HepG2 (cell line): ENCODE results near the gene VAMP8. TPM values are rescaled to one million over a fixed set of nuclear protein-coding genes. Genes with fewer than 3 reads are reported as not detected.
A peak's percentile ranks its signal among the peaks of the same experiment; 100 is the strongest.

ENCODE experiments used
- BRF2 ChIP-seq: sonication (generic); formaldehyde crosslinking; IDR thresholded peaks from 2 replicates; pipeline ENCODE4 v1.8.1; 2022; ENCODE audit warnings: mild to moderate bottlenecking, missing genetic modification reagents
- CREBL2 ChIP-seq: sonication (generic); formaldehyde crosslinking; IDR thresholded peaks from 2 replicates; pipeline ENCODE4 v1.8.1; 2023; ENCODE audit warnings: missing genetic modification reagents, mild to moderate bottlenecking, borderline replicate concordance
- DR1 ChIP-seq: sonication (generic); formaldehyde crosslinking; IDR thresholded peaks from 2 replicates; pipeline ENCODE4 v1.8.0; 2021; ENCODE audit warnings: mild to moderate bottlenecking, missing genetic modification reagents, inconsistent platforms
- ETV5 ChIP-seq: IDR thresholded peaks from 2 replicates; pipeline ENCODE4 v1.6.1; 2018; ENCODE audit warnings: missing biosample characterization, missing genetic modification reagents, inconsistent platforms, borderline replicate concordance
- KDM2A ChIP-seq: sonication (generic); formaldehyde crosslinking; IDR thresholded peaks from 2 replicates; pipeline ENCODE4 v1.4.0; 2020; ENCODE audit warnings: low read depth, missing genetic modification reagents, borderline replicate concordance
- KLF11 ChIP-seq: IDR thresholded peaks from 2 replicates; pipeline ENCODE4 v1.6.1; 2016; ENCODE audit warnings: missing compliant biosample characterization
- MEIS2 ChIP-seq: sonication (generic); formaldehyde crosslinking; IDR thresholded peaks from 2 replicates; pipeline ENCODE4 v1.9.0; 2021; ENCODE audit warnings: mild to moderate bottlenecking, missing genetic modification reagents
- PITX1 ChIP-seq: sonication (generic); formaldehyde crosslinking; IDR thresholded peaks from 2 replicates; pipeline ENCODE4 v1.5.1; 2020; ENCODE audit warnings: mild to moderate bottlenecking, missing genetic modification reagents
- RBM39 ChIP-seq: fragments of 200-400 bp; formaldehyde crosslinking; IDR thresholded peaks from one replicate; pipeline ENCODE4 v1.6.1; 2018; ENCODE audit warnings: antibody characterized with exemption, mild to moderate bottlenecking, low read depth, low read length; ENCODE audit not compliant: poor library complexity, severe bottlenecking
- RFX3 ChIP-seq: IDR thresholded peaks from 2 replicates; pipeline ENCODE4 v1.6.1; 2016; ENCODE audit warnings: missing biosample characterization, missing genetic modification reagents
- ZBTB33 ChIP-seq: sonication (generic); formaldehyde crosslinking; IDR thresholded peaks from 2 replicates; pipeline ENCODE4 v1.4.0; 2020; ENCODE audit warnings: missing genetic modification reagents
- ZNF629 ChIP-seq: sonication (generic); formaldehyde crosslinking; conservative IDR thresholded peaks from 2 replicates; pipeline ENCODE4 v1.5.0; 2020; ENCODE audit warnings: missing genetic modification reagents
- ZNF660 ChIP-seq: sonication (generic); formaldehyde crosslinking; IDR thresholded peaks from 2 replicates; pipeline ENCODE4 v1.5.1; 2020; ENCODE audit warnings: mild to moderate bottlenecking, low read depth, missing genetic modification reagents, borderline replicate concordance
- ZNF775 ChIP-seq: sonication (generic); formaldehyde crosslinking; IDR thresholded peaks from 2 replicates; pipeline ENCODE4 v1.4.0; 2020; ENCODE audit warnings: missing genetic modification reagents, mild to moderate bottlenecking, moderate library complexity, borderline replicate concordance
- ZNF780A ChIP-seq: sonication (generic); formaldehyde crosslinking; IDR thresholded peaks from 2 replicates; pipeline ENCODE4 v1.8.0; 2022; ENCODE audit warnings: mild to moderate bottlenecking, missing genetic modification reagents, moderate library complexity
- ZZZ3 ChIP-seq: sonication (generic); formaldehyde crosslinking; IDR thresholded peaks from 2 replicates; pipeline ENCODE4 v1.4.0; 2020; ENCODE audit warnings: missing genetic modification reagents, mild to moderate bottlenecking, borderline replicate concordance
- polyA plus RNA-seq, 8 experiments: library from polyadenylated mRNA; depleted of rRNA in 3 of 8; stranded (reverse) in 7 of 8; unstranded in 1 of 8; fragments of >200 nt; fragmentation: Illumina TruSeq in 4 of 8; extraction: Trizol in 4 of 8; gene quantifications; 2 replicates each; pipeline versions ENCODE4 v1.2.1 to v1.2.3, GENCODE V29; 2011 to 2016; ENCODE audit warnings: low read depth in 4 of 8, missing spikeins in 1 of 8, mixed read lengths in 1 of 8; ENCODE audit not compliant: insufficient read depth in 1 of 8
- total RNA-seq, 5 experiments: library from RNA; depleted of rRNA; stranded (reverse); fragments of >200 nt; fragmentation: Illumina TruSeq; extraction: Trizol; gene quantifications; 2 replicates each; pipeline ENCODE4 v1.2.3, GENCODE V29; 2016; ENCODE audit warnings: low read depth in 1 of 5
- TF ChIP-seq, protein P1 (sequence below): sonication (generic); formaldehyde crosslinking; IDR thresholded peaks from 2 replicates; pipeline ENCODE4 v1.4.0; 2020; ENCODE audit warnings: missing genetic modification reagents
- TF ChIP-seq, protein P2 (sequence below): IDR thresholded peaks from 2 replicates; pipeline ENCODE4 v1.6.1; 2018; ENCODE audit warnings: missing genetic modification reagents, mild to moderate bottlenecking, missing compliant biosample characterization
- TF ChIP-seq, protein P3 (sequence below): sonication (generic); formaldehyde crosslinking; IDR thresholded peaks from 2 replicates; pipeline ENCODE4 v1.5.0; 2020; ENCODE audit warnings: mild to moderate bottlenecking, missing genetic modification reagents

The VAMP8 gene
- total and polyA plus RNA-seq, 2 of the 13 experiments (the other 11 are each of a cell fraction or from before 2014, with no cell fraction given): 83.3 to 157 TPM

GRCh38 chr2:85537600-85538506, 39.5 kb upstream of the VAMP8 start (continued):
- no peak for TF ChIP-seq ZNF660 (CRISPR knock-in tag)
- TF ChIP-seq RBM39: no peak
- TF ChIP-seq, protein P1, sequence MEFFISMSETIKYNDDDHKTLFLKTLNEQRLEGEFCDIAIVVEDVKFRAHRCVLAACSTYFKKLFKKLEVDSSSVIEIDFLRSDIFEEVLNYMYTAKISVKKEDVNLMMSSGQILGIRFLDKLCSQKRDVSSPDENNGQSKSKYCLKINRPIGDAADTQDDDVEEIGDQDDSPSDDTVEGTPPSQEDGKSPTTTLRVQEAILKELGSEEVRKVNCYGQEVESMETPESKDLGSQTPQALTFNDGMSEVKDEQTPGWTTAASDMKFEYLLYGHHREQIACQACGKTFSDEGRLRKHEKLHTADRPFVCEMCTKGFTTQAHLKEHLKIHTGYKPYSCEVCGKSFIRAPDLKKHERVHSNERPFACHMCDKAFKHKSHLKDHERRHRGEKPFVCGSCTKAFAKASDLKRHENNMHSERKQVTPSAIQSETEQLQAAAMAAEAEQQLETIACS: peak; percentile 59; the same call in 1 of the 2 replicates
- peak; percentile 35; the same call in 1 of the 2 replicates for TF ChIP-seq ZBTB33 (CRISPR knock-in tag)
- peak; percentile 70 for TF ChIP-seq PITX1
- no peak; the same call in 1 of the 2 replicates for TF ChIP-seq DR1
- no peak for TF ChIP-seq ZNF780A
- TF ChIP-seq CREBL2 (CRISPR knock-in tag): no peak
- TF ChIP-seq KDM2A: peak; percentile 41; the same call in 1 of the 2 replicates
- TF ChIP-seq ZZZ3 (CRISPR knock-in tag): no peak
- no peak for TF ChIP-seq RFX3 (CRISPR knock-in tag)
- TF ChIP-seq MEIS2: peak; percentile 63; the same call in 1 of the 2 replicates
- TF ChIP-seq KLF11 (CRISPR knock-in tag): 0 out of 2 replicates have a peak, but pooled peaks have one; percentile 31
- TF ChIP-seq ETV5 (CRISPR knock-in tag): peak; percentile 23; the same call in 1 of the 2 replicates
- TF ChIP-seq, protein P2, sequence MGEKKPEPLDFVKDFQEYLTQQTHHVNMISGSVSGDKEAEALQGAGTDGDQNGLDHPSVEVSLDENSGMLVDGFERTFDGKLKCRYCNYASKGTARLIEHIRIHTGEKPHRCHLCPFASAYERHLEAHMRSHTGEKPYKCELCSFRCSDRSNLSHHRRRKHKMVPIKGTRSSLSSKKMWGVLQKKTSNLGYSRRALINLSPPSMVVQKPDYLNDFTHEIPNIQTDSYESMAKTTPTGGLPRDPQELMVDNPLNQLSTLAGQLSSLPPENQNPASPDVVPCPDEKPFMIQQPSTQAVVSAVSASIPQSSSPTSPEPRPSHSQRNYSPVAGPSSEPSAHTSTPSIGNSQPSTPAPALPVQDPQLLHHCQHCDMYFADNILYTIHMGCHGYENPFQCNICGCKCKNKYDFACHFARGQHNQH (CRISPR knock-in tag): peak; percentile 38; the same call in 1 of the 2 replicates
- no peak for TF ChIP-seq BRF2 (CRISPR knock-in tag)
- TF ChIP-seq, protein P3, sequence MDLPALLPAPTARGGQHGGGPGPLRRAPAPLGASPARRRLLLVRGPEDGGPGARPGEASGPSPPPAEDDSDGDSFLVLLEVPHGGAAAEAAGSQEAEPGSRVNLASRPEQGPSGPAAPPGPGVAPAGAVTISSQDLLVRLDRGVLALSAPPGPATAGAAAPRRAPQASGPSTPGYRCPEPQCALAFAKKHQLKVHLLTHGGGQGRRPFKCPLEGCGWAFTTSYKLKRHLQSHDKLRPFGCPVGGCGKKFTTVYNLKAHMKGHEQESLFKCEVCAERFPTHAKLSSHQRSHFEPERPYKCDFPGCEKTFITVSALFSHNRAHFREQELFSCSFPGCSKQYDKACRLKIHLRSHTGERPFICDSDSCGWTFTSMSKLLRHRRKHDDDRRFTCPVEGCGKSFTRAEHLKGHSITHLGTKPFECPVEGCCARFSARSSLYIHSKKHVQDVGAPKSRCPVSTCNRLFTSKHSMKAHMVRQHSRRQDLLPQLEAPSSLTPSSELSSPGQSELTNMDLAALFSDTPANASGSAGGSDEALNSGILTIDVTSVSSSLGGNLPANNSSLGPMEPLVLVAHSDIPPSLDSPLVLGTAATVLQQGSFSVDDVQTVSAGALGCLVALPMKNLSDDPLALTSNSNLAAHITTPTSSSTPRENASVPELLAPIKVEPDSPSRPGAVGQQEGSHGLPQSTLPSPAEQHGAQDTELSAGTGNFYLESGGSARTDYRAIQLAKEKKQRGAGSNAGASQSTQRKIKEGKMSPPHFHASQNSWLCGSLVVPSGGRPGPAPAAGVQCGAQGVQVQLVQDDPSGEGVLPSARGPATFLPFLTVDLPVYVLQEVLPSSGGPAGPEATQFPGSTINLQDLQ (CRISPR knock-in tag): no peak; the same call in 1 of the 2 replicates
- TF ChIP-seq ZNF775 (CRISPR knock-in tag): no peak
- no peak for TF ChIP-seq ZNF629 (CRISPR knock-in tag)
